ENCODE results near the gene GAL3ST2. TPM values are rescaled to one million over a fixed set of nuclear protein-coding genes. Genes with fewer than 3 reads are reported as not detected.

Gene GAL3ST2
- total and polyA plus RNA-seq, 12 donors = 0.16 to 1.8 (median 0.61) TPM; not detected in 4

DNA sequence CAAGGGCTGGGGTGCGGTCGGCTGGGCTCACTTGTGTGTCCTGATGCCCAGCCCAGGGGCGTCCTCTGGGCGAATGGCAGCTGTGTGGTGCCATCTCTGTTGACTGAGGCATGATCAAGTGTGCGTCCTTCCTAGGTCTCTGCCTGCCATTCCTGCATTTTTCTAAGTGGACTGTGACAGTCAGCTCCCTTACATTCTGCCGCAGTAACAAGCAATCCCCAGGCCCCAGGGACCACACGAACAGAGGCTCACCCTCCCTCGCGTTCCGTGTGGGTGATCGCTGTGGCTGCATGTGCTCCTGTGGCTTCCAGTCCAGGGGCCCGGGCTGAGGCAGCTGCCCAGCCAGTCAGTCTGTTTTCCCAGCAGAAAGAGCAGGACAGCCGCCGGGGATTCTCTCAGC lies 24.4 kb upstream of the GAL3ST2 start:
- no peak for DNase-seq
- intact Hi-C loops (cut with DNase I) = no loop called here
- Histone ChIP-seq H3K27ac (no peak overlapping the region), H3K27me3 (no peaks in the 10 kb centered on the region), H3K9me3 (replicated peaks in 1 of 3) (no peaks in the 10 kb centered on the region), H3K4me3 (no peak overlapping the region), H3K4me1 (replicated peaks in 1 of 2) (no peaks in the 10 kb centered on the region), H3K36me3 (replicated peaks in 1 of 2) (peaks cover 0 to 32% of the 10 kb centered on the region in 2 donors)
- WGBS, 4 donors = 96 to 99% (median 98%) methylated on average over 8 to 14 of the region's 14 CpGs
- TF ChIP-seq POLR2A (IDR thresholded peaks at IDR 0.05) = no peak

DNA sequence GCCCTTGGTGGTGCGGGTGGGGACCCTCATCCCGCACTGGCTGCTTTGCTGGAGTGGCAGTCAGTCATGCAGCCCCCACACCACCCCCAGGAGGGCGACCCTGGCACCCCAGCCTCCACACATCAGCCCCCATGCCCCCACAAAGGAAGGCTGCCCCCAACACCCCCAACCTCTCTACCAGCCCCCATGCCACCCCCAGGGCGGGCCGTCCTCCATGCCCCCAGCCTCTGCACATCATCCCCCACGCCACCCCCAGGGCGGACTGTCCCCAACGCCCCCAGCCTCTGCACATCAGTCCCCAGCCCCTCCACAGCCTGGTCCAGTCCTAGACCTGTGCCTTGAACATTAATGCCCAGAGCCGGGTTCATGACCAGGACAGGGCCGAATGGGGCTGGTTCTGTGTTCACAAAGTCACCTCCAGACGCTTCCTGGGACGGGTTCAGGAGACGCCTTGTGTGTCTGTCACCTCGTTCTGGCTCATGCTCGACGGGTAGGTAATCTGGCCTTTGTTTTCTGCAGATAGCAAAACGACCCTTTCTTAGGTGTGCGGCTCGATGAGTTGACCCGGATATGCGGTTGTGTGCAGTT lies 23.8 kb upstream of the GAL3ST2 start:
- no peaks in the 10 kb centered on the region for H3K4me1 ChIP-seq (replicated peaks in 1 of 2)
- 90 to 98% (median 95%) methylated on average over 13 to 21 of the region's 21 CpGs for WGBS, 4 donors

DNA sequence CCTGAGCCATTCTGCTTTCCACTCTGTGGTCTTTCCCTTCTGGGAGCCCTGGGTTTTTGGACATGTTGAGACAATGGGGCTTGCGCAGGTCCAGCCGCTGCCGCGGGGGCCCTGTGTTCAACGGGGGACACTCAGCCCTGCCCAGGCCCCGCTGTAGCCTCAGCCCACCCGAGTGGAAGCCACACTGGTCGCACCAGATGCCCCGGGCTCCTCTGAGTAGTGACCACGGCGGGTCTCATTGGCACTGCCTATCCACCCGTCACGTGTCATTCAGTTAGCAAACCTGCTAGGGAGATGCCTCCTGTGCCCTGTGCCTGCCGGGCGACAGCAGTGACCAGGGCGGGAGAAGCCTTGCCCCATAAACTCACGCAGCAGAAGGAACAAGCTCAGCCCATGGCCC lies 23.1 kb upstream of the GAL3ST2 start:
- Histone ChIP-seq H3K27me3 (no peaks in the 10 kb centered on the region), H3K4me3 (no peak overlapping the region), H3K27ac (no peak overlapping the region), H3K9me3 (replicated peaks in 1 of 3) (no peaks in the 10 kb centered on the region), H3K4me1 (replicated peaks in 1 of 2) (no peaks in the 10 kb centered on the region), H3K36me3 (replicated peaks in 1 of 2) (peaks cover 0 to 32% of the 10 kb centered on the region in 2 donors)
- WGBS, 4 donors = 93 to 97% (median 96%) methylated on average over 9 to 17 of the region's 17 CpGs
- DNase-seq = no peak
- no peak for TF ChIP-seq POLR2A (IDR thresholded peaks at IDR 0.05)
- TF ChIP-seq, protein P1, sequence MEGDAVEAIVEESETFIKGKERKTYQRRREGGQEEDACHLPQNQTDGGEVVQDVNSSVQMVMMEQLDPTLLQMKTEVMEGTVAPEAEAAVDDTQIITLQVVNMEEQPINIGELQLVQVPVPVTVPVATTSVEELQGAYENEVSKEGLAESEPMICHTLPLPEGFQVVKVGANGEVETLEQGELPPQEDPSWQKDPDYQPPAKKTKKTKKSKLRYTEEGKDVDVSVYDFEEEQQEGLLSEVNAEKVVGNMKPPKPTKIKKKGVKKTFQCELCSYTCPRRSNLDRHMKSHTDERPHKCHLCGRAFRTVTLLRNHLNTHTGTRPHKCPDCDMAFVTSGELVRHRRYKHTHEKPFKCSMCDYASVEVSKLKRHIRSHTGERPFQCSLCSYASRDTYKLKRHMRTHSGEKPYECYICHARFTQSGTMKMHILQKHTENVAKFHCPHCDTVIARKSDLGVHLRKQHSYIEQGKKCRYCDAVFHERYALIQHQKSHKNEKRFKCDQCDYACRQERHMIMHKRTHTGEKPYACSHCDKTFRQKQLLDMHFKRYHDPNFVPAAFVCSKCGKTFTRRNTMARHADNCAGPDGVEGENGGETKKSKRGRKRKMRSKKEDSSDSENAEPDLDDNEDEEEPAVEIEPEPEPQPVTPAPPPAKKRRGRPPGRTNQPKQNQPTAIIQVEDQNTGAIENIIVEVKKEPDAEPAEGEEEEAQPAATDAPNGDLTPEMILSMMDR (IDR thresholded peaks at IDR 0.05) = no peak
- intact Hi-C loops (cut with DNase I) = no loop called here

More for the DNA sequence above, 23.8 kb upstream of the GAL3ST2 start:
- Histone ChIP-seq H3K27ac (no peak overlapping the region), H3K9me3 (replicated peaks in 1 of 3) (no peaks in the 10 kb centered on the region), H3K36me3 (replicated peaks in 1 of 2) (peaks cover 0 to 32% of the 10 kb centered on the region in 2 donors), H3K4me3 (no peak overlapping the region), H3K27me3 (no peaks in the 10 kb centered on the region)
- TF ChIP-seq POLR2A (IDR thresholded peaks at IDR 0.05) = no peak
- TF ChIP-seq, protein P1 (IDR thresholded peaks at IDR 0.05) = no peak
- intact Hi-C loops (cut with DNase I) = no loop called here
- DNase-seq = no peak

DNA sequence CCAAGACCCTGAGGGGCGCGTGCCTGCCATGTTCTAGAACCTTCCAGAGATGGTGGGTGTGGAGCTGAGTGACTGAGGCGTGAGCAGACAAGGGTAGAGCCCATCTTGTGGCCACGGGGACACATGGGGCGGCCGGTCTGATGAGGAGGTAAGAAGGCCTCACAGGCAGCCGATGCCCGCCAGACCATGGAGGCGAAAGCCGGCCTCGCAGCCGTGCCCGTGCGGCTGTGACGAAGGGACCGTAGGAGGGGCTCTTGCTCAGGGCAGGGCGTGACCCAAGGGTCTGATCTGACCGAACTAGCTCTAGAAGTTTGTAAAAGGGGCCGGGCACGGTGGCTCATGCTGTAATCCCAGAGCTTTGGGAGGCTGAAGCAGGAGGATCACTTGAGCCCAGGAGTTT lies 22.6 kb upstream of the GAL3ST2 start:
- DNase-seq = no peak
- WGBS, 4 donors = 86 to 99% (median 96%) methylated on average over 14 to 20 of the region's 20 CpGs
- no peaks in the 10 kb centered on the region for H3K27me3 ChIP-seq
- TF ChIP-seq, protein P1 (IDR thresholded peaks at IDR 0.05) = no peak
- TF ChIP-seq POLR2A (IDR thresholded peaks at IDR 0.05) = no peak
- H3K36me3 ChIP-seq (replicated peaks in 1 of 2) = peaks cover 0 to 28% of the 10 kb centered on the region in 2 donors
- H3K4me1 ChIP-seq (replicated peaks in 1 of 2) = no peaks in the 10 kb centered on the region
- no peak overlapping the region for H3K27ac ChIP-seq
- no peaks in the 10 kb centered on the region for H3K9me3 ChIP-seq (replicated peaks in 1 of 3)
- intact Hi-C loops (cut with DNase I) = no loop called here
- no peak overlapping the region for H3K4me3 ChIP-seq

DNA sequence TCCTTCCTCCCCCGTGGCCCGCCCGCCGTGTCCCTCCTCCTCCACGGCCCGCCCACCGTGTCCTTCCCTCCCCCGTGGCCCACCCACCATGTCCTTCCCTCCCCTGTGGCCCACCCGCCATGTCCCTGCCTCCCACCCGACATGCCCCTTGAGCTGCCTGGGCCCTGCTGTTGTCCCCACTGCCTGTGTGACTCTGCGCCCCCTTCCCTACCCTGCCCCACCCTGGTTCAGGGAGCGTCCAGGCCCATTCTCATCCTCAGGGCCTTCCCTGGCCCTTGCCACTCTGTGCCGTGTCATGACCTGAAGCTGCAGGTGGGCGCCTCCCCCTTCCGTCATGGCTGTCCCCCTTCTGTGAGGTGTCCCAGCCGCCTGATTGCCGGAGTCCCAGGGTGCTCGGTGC lies 21.5 kb upstream of the GAL3ST2 start:
- no peak for DNase-seq
- H3K4me3 ChIP-seq = no peak overlapping the region
- no peaks in the 10 kb centered on the region for H3K27me3 ChIP-seq
- no peaks in the 10 kb centered on the region for H3K4me1 ChIP-seq (replicated peaks in 1 of 2)
- WGBS, 4 donors = 88 to 96% (median 92%) methylated on average over 9 to 17 of the region's 18 CpGs
- peaks cover 0 to 24% of the 10 kb centered on the region in 2 donors for H3K36me3 ChIP-seq (replicated peaks in 1 of 2)
- H3K27ac ChIP-seq = no peak overlapping the region
- TF ChIP-seq, protein P1 (IDR thresholded peaks at IDR 0.05) = no peak
- no peak for TF ChIP-seq POLR2A (IDR thresholded peaks at IDR 0.05)
- no peaks in the 10 kb centered on the region for H3K9me3 ChIP-seq (replicated peaks in 1 of 3)
- intact Hi-C loops (cut with DNase I) = no loop called here

Data from adrenal gland (tissue), 12 donors.